Measurements from ENCODE around the gene MAP2K5.

Gene MAP2K5

GRCh38 chr15:67715170-67715569 is 172.7 kb downstream of the MAP2K5 start:
- no peak overlapping the region for H3K4me3 ChIP-seq (ENCODE audit: low read depth, low read length)
- in situ Hi-C loops (cut with HindIII; ENCODE audit: low sequenced_read_pairs): no loop called here
- DNase-seq (ENCODE audit: low read depth): no peak
- no peak for TF ChIP-seq CTCF (IDR thresholded peaks at IDR 0.05; ENCODE audit: low read depth, low read length, missing control alignments)

GRCh38 chr15:67716171-67716570 is 173.7 kb downstream of the MAP2K5 start:
- no peak for TF ChIP-seq CTCF (IDR thresholded peaks at IDR 0.05; ENCODE audit: low read depth, low read length, missing control alignments)
- no peak for DNase-seq (ENCODE audit: low read depth)
- in situ Hi-C loops (cut with HindIII; ENCODE audit: low sequenced_read_pairs): no loop called here
- H3K4me3 ChIP-seq (ENCODE audit: low read depth, low read length): no peak overlapping the region

GRCh38 chr15:67717776-67718175 is 175.3 kb downstream of the MAP2K5 start:
- no peak for DNase-seq (ENCODE audit: low read depth)
- no peak overlapping the region for H3K4me3 ChIP-seq (ENCODE audit: low read depth, low read length)
- in situ Hi-C loops (cut with HindIII; ENCODE audit: low sequenced_read_pairs): no loop called here
- TF ChIP-seq CTCF (IDR thresholded peaks at IDR 0.05; ENCODE audit: low read depth, low read length, missing control alignments): no peak

- no peak overlapping the region for H3K4me3 ChIP-seq (ENCODE audit: low read depth, low read length)
- in situ Hi-C loops (cut with HindIII; ENCODE audit: low sequenced_read_pairs): no loop called here
- no peak for TF ChIP-seq CTCF (IDR thresholded peaks at IDR 0.05; ENCODE audit: low read depth, low read length, missing control alignments)
- no peak for DNase-seq (ENCODE audit: low read depth)
Measured at GRCh38 chr15:67719330-67719959, 176.9 kb downstream of the MAP2K5 start.

GRCh38 chr15:67720556-67721175 is 178.2 kb downstream of the MAP2K5 start:
- no peak for TF ChIP-seq CTCF (IDR thresholded peaks at IDR 0.05; ENCODE audit: low read depth, low read length, missing control alignments)
- no peak overlapping the region for H3K4me3 ChIP-seq (ENCODE audit: low read depth, low read length)
- no peak for DNase-seq (ENCODE audit: low read depth)
- in situ Hi-C loops (cut with HindIII; ENCODE audit: low sequenced_read_pairs): no loop called here

GRCh38 chr15:67722030-67722817 is 179.7 kb downstream of the MAP2K5 start:
- in situ Hi-C loops (cut with HindIII; ENCODE audit: low sequenced_read_pairs): no loop called here
- DNase-seq (ENCODE audit: low read depth): no peak
- no peak overlapping the region for H3K4me3 ChIP-seq (ENCODE audit: low read depth, low read length)
- no peak for TF ChIP-seq CTCF (IDR thresholded peaks at IDR 0.05; ENCODE audit: low read depth, low read length, missing control alignments)

Measured in astrocyte of the cerebellum (primary cell).